Esophagus muscularis mucosa (tissue), 4 donors: ENCODE data around the gene EFCAB8.

Experiments used
- EP300 ChIP-seq: sonication (generic); formaldehyde crosslinking; IDR thresholded peaks from one replicate; pipeline ENCODE4 v1.6.1; 2017; ENCODE audit warnings: antibody characterized with exemption
- POLR2A ChIP-seq: fragments of 450-650 bp; IDR thresholded peaks from one replicate; pipeline ENCODE4 v1.6.1; 2017; ENCODE audit warnings: antibody characterized with exemption, moderate library complexity, mild to moderate bottlenecking, low read depth
- TF ChIP-seq, protein P1 (sequence below), 3 experiments: fragments of 200-600 bp in 2 of 3; fragments of 450-650 bp in 1 of 3; sonication (generic) in 2 of 3; IDR thresholded peaks; one replicate each; pipeline ENCODE4 v1.5.1; 2017 to 2019; ENCODE audit warnings: antibody characterized with exemption in 3 of 3, mild to moderate bottlenecking in 2 of 3, moderate library complexity in 1 of 3

DNA sequence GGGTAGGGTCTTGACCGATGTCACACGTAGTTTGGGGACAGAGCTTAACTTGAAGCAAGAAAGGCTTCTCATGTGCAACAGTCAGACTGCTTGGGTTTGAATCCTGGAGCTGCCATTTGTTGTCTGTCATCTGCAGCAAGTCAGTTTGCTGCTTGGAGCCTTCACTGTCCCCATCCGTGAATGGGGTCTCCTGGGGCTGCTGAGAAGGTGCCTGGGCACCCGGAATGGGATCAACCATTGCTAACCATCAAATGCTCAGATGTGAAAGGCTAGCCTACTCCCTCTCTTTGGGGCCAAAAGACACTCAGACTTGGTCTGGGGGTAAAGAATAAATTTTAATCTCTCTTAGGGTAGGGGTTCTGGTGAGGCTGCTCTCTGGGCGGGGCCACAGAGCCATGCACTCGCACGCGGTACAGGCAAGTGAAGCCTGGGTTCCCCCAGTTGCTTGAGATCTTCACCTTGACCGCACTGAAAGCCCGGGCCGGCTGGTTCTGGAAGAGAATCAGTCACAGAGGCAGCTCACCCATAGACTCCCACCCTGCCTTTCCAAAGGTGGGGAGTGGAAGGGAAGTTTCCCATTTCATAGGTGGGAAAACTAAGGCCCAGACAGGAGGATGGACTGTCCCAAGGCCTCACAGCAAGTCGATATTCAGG lies 124.9 kb downstream of the EFCAB8 start:
- TF ChIP-seq, protein P1, sequence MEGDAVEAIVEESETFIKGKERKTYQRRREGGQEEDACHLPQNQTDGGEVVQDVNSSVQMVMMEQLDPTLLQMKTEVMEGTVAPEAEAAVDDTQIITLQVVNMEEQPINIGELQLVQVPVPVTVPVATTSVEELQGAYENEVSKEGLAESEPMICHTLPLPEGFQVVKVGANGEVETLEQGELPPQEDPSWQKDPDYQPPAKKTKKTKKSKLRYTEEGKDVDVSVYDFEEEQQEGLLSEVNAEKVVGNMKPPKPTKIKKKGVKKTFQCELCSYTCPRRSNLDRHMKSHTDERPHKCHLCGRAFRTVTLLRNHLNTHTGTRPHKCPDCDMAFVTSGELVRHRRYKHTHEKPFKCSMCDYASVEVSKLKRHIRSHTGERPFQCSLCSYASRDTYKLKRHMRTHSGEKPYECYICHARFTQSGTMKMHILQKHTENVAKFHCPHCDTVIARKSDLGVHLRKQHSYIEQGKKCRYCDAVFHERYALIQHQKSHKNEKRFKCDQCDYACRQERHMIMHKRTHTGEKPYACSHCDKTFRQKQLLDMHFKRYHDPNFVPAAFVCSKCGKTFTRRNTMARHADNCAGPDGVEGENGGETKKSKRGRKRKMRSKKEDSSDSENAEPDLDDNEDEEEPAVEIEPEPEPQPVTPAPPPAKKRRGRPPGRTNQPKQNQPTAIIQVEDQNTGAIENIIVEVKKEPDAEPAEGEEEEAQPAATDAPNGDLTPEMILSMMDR (IDR thresholded peaks at IDR 0.05) = no peak
- no peak for TF ChIP-seq POLR2A
- no peak for TF ChIP-seq EP300
